Thoracic aorta (tissue), 2 donors: ENCODE data around the gene CKB. TPM values are rescaled to one million over a fixed set of nuclear protein-coding genes. Genes with fewer than 3 reads are reported as not detected.

ENCODE experiments used
- ATAC-seq: fragments of 150-250 bp; one replicate; pipeline ENCODE4 v1.8.0; 2017; ENCODE audit warnings: low read depth; ENCODE audit not compliant: insufficient number of reproducible peaks, low FRiP score
- DNase-seq: peaks from one replicate; pipeline ENCODE4 v3.0.0-alpha.2; 2020; ENCODE audit warnings: low spot score
- H3K27ac ChIP-seq, 2 donors: fragments of 200-600 bp; sonication (generic); 1 replicate in 1 of 2; 2 replicates in 1 of 2; pipeline ENCODE4 v1.5.1; 2016; ENCODE audit warnings: mild to moderate bottlenecking in 2 of 2, moderate library complexity in 2 of 2
- H3K27me3 ChIP-seq: fragments of 200-600 bp; sonication (generic); replicated peaks from 2 replicates; pipeline ENCODE4 v1.6.0; 2016; ENCODE audit warnings: mild to moderate bottlenecking; ENCODE audit not compliant: insufficient read depth
- H3K36me3 ChIP-seq: fragments of 200-600 bp; sonication (generic); one replicate; pipeline ENCODE4 v1.5.1; 2016
- H3K4me1 ChIP-seq, 2 donors: fragments of 200-600 bp; sonication (generic); 1 replicate in 1 of 2; 2 replicates in 1 of 2; pipeline versions ENCODE4 v1.5.1 to v1.6.0; 2016; ENCODE audit warnings: low read depth in 2 of 2, mild to moderate bottlenecking in 1 of 2; ENCODE audit not compliant: control insufficient read depth in 1 of 2
- H3K4me3 ChIP-seq: fragments of 200-600 bp; sonication (generic); 2 replicates; pipeline ENCODE4 v1.5.1; 2016; ENCODE audit warnings: mild to moderate bottlenecking
- H3K9me3 ChIP-seq: fragments of 200-600 bp; sonication (generic); 2 replicates; pipeline ENCODE4 v1.5.1; 2016
- CTCF ChIP-seq: fragments of 200-600 bp; sonication (generic); IDR thresholded peaks from one replicate; pipeline ENCODE4 v1.5.1; 2019; ENCODE audit warnings: antibody characterized with exemption
- total RNA-seq, 2 donors: library from RNA; depleted of rRNA; stranded (reverse); fragments of >200 nt; gene quantifications; one replicate each; pipeline versions ENCODE4 v1.1.0 to v1.2.3, GENCODE V29; 2016

The CKB gene
- total RNA-seq, 2 donors from 2014 or later = 109 to 159 TPM

GRCh38 chr14:103502877-103503276 lies 19.8 kb downstream of the CKB start:
- Histone ChIP-seq H3K27ac (no peak overlapping the region), H3K27me3 (no peaks in the 10 kb centered on the region), H3K9me3 (no peaks in the 10 kb centered on the region), H3K4me1 (peaks cover 0 to 8% of the 10 kb centered on the region in 2 donors), H3K36me3 (peaks cover 33% of the 10 kb centered on the region), H3K4me3 (no peak overlapping the region)
- no peak for ATAC-seq
- no peak for TF ChIP-seq CTCF
- no peak for DNase-seq

GRCh38 chr14:103501921-103502669 lies 20.5 kb downstream of the CKB start:
- H3K36me3 ChIP-seq = peaks cover 33% of the 10 kb centered on the region
- peaks cover 0 to 8% of the 10 kb centered on the region in 2 donors for H3K4me1 ChIP-seq
- no peak overlapping the region for H3K4me3 ChIP-seq
- H3K9me3 ChIP-seq = no peaks in the 10 kb centered on the region
- H3K27ac ChIP-seq = no peak overlapping the region
- DNase-seq (no peak), ATAC-seq (no peak)
- no peak for TF ChIP-seq CTCF
- no peaks in the 10 kb centered on the region for H3K27me3 ChIP-seq

- Histone ChIP-seq H3K4me3 (no peak overlapping the region), H3K27me3 (no peaks in the 10 kb centered on the region), H3K36me3 (peaks cover 32% of the 10 kb centered on the region), H3K27ac (peak overlapping the region in 1 of 2 donors; percentile 45), H3K9me3 (no peaks in the 10 kb centered on the region), H3K4me1 (peaks cover 0 to 8% of the 10 kb centered on the region in 2 donors)
- ATAC-seq (no peak), DNase-seq (no peak)
- no peak for TF ChIP-seq CTCF
Observed at GRCh38 chr14:103501041-103501870, 21.4 kb downstream of the CKB start.

GRCh38 chr14:103500148-103500990 lies 22.3 kb downstream of the CKB start:
- Histone ChIP-seq H3K27me3 (no peaks in the 10 kb centered on the region), H3K9me3 (no peaks in the 10 kb centered on the region), H3K27ac (peak overlapping the region; percentile 38 to 45), H3K4me1 (peaks cover 0 to 14% of the 10 kb centered on the region in 2 donors), H3K4me3 (no peak overlapping the region), H3K36me3 (peaks cover 37% of the 10 kb centered on the region)
- DNase-seq = peak; percentile 72
- ATAC-seq = peak; percentile 74
- TF ChIP-seq CTCF = peak; percentile 95
